HPDE6-E6E7 (cell line): ENCODE measurements around the gene ATF7.

Source experiments
- DNase-seq: peaks from one replicate; pipeline ENCODE4 v3.0.0; 2011; ENCODE audit warnings: missing footprints; ENCODE audit errors: extremely low spot score

The ATF7 gene

DNA sequence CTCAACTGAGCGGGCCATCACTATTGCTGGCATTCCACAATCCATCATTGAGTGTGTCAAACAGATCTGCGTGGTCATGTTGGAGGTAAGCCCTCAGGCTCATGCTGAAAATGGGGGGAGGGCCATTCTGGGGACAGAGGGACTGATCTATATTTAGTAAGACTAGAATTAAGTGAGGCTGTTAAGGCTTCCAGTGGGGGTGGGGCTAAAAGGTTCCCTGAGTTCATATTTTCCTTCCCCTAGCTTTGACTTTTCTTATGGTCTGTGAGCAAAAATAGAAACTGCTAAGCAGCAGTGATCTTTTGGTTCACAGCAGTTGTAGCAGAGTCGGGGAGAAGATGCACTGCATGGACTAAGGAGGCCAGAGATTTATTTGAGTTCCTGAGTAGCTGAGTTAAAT lies 165.1 kb downstream of the ATF7 start:
- DNase-seq: no peak

DNA sequence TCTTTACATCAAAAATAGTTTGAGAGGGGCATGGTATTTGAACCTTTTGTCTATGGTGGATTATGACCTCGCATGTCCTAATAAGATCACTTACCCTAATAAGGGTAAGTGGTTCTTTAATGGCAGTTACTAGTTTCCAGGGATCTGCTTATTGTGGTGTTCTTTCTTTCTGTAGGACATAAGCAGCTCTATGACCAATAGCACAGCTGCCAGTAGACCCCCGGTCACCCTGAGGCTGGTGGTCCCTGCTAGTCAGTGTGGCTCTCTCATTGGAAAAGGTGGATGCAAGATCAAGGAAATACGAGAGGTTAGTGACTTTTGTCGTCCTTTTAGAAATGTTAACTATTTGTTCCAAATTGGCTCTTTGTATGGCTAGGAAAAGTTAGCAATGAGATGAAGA lies 167.1 kb downstream of the ATF7 start:
- no peak for DNase-seq
